Hepatocyte (in vitro differentiated cells): ENCODE measurements around the gene ZNF354C. TPM values are rescaled to one million over a fixed set of nuclear protein-coding genes. Genes with fewer than 3 reads are reported as not detected.

Experiments used
- DNase-seq: peaks from one replicate; pipeline ENCODE4 v3.0.0-alpha.2; 2016; ENCODE audit warnings: low spot score
- H2AFZ ChIP-seq: fragments of 200-600 bp; sonication (generic); 2 replicates; pipeline ENCODE4 v1.6.0; 2016; ENCODE audit warnings: antibody characterized with exemption, mild to moderate bottlenecking
- H3K27ac ChIP-seq: fragments of 200-600 bp; sonication (generic); 2 replicates; pipeline ENCODE4 v1.5.1; 2016; ENCODE audit warnings: mild to moderate bottlenecking
- H3K27me3 ChIP-seq: fragments of 200-600 bp; sonication (generic); 2 replicates; pipeline ENCODE4 v1.6.1; 2016
- H3K36me3 ChIP-seq: fragments of 200-600 bp; sonication (generic); replicated peaks from 2 replicates; pipeline ENCODE4 v1.5.1; 2016; ENCODE audit warnings: low read depth; ENCODE audit not compliant: insufficient read depth
- H3K4me1 ChIP-seq: fragments of 200-600 bp; sonication (generic); 2 replicates; pipeline ENCODE4 v1.5.1; 2016; ENCODE audit warnings: mild to moderate bottlenecking, moderate library complexity; ENCODE audit not compliant: insufficient read depth
- H3K4me2 ChIP-seq: fragments of 200-600 bp; sonication (generic); 2 replicates; pipeline ENCODE4 v1.6.0; 2016
- H3K4me3 ChIP-seq: fragments of 200-600 bp; sonication (generic); 2 replicates; pipeline ENCODE4 v1.5.1; 2016; ENCODE audit warnings: mild to moderate bottlenecking
- H3K79me2 ChIP-seq: fragments of 200-600 bp; sonication (generic); 2 replicates; pipeline ENCODE4 v1.6.0; 2017; ENCODE audit warnings: mild to moderate bottlenecking
- H3K9me2 ChIP-seq: fragments of 200-600 bp; sonication (generic); replicated peaks from 2 replicates; pipeline ENCODE4 v1.6.0; 2017; ENCODE audit warnings: mild to moderate bottlenecking; ENCODE audit not compliant: insufficient read depth
- H3K9me3 ChIP-seq: fragments of 200-600 bp; sonication (generic); 2 replicates; pipeline ENCODE4 v1.5.1; 2016; ENCODE audit warnings: low read depth, mild to moderate bottlenecking
- H4K20me1 ChIP-seq: fragments of 200-600 bp; sonication (generic); 2 replicates; pipeline ENCODE4 v1.6.0; 2016; ENCODE audit warnings: mild to moderate bottlenecking; ENCODE audit not compliant: insufficient read depth, poor library complexity, severe bottlenecking
- EZH2 ChIP-seq: fragments of 200-600 bp; sonication (generic); IDR thresholded peaks from 2 replicates; pipeline ENCODE4 v1.6.1; 2016; ENCODE audit warnings: antibody characterized with exemption, mild to moderate bottlenecking, borderline replicate concordance
- EZH2phosphoT487 ChIP-seq: fragments of 200-600 bp; sonication (generic); IDR thresholded peaks from one replicate; pipeline ENCODE4 v1.6.1; 2018; ENCODE audit warnings: antibody characterized with exemption, mild to moderate bottlenecking, low read depth, moderate library complexity; ENCODE audit not compliant: unreplicated experiment, severe bottlenecking
- WGBS: methylation state at CpG from one replicate; pipeline ENCODE4 v1.1.6; 2016; ENCODE audit warnings: low lambda C conversion rate; ENCODE audit errors: missing lambda C conversion rate; 5-methylcytosine and 5-hydroxymethylcytosine counted together
- polyA plus RNA-seq: library from polyadenylated mRNA; unstranded; fragments of >200 nt; fragmentation: Nextera tagmentation; extraction: Ambion mirVana; gene quantifications from 2 replicates; pipeline ENCODE4 v1.2.1, GENCODE V29; 2016
- total RNA-seq: library from RNA; depleted of rRNA; stranded (reverse); fragments of >200 nt; gene quantifications from 2 replicates; pipeline ENCODE4 v1.2.3, GENCODE V29; 2014
- TF ChIP-seq, protein P1 (sequence below): fragments of 200-600 bp; sonication (generic); IDR thresholded peaks from 2 replicates; pipeline ENCODE4 v1.5.1; 2016; ENCODE audit warnings: antibody characterized with exemption, mild to moderate bottlenecking; ENCODE audit not compliant: poor library complexity

The ZNF354C gene
- total and polyA plus RNA-seq, 2 experiments from 2014 or later, result 1.5 to 9.4 TPM

DNA sequence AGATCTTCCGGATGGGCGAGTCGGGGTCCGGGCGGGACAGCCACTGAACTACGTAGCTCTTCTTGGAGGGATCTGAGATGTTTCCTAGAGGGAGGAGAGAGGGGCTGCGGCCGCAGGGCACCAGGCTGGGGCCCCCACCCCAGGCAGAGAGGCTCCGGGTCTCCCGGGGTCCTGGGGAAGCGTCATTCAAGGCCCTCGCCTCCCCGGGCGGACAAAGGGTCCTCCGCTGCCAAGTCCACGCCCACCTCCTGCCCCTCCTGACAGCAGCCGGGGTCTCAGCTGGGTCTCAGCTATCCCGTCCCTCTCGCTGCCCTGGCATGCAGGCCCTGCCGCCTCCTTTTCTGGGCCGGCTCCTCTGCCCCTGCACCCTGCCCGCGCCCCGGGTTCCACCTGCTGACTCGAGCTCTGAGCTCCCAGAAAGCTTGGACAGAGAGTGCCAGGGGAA, 61.5 kb downstream of the ZNF354C start:
- Histone ChIP-seq H3K4me1 (no peaks in the 10 kb centered on the region), H2AFZ (no peak overlapping the region), H3K27me3 (no peaks in the 10 kb centered on the region), H3K27ac (no peak overlapping the region), H4K20me1 (no peaks in the 10 kb centered on the region), H3K4me2 (no peak overlapping the region), H3K9me2 (no peaks in the 10 kb centered on the region), H3K9me3 (no peaks in the 10 kb centered on the region), H3K79me2 (no peaks in the 10 kb centered on the region), H3K4me3 (no peak overlapping the region), H3K36me3 (no peaks in the 10 kb centered on the region)
- no peak for DNase-seq
- 95% methylated on average over 24 of the region's 25 CpGs for WGBS
- TF ChIP-seq EZH2phosphoT487, result no peak
- no peak for TF ChIP-seq EZH2

DNA sequence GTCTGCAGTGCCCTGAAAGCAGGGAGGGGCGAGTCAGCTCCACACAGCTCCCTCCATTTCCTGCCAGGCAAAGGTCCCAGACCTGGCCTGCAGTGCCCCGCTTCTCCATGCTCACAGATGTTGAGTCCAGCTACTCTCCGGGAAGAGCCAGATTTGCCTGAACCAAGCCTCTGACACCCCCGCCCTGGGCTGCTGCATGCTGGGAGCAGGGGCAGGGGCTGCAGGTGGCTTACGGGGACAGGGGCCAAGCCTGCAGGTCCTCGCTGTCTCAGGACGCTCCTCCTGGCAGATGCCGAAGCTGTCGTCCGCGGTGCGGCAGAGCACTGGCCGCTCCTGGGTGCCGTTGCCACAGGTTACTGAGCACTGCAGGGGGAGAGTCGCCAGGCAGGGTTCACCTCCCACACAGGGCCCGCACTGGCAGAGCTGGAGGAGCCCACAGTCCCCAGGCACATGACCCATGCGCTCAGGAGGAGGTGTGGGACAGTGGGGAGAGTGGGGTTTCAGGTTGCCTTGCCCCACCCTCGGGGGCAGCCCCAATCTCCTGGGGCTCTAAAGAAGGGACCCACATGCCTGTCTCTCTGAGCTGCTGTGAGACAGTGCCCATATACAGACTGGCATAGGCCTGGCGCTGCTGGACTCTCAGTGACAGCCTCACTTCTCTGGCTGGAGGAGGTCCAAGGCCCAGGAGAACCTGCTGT, 62.4 kb downstream of the ZNF354C start:
- Histone ChIP-seq H3K27ac (no peak overlapping the region), H3K9me3 (no peaks in the 10 kb centered on the region), H2AFZ (no peak overlapping the region), H3K27me3 (no peaks in the 10 kb centered on the region), H4K20me1 (no peaks in the 10 kb centered on the region), H3K4me2 (no peak overlapping the region), H3K4me1 (no peaks in the 10 kb centered on the region), H3K9me2 (no peaks in the 10 kb centered on the region), H3K36me3 (no peaks in the 10 kb centered on the region), H3K4me3 (no peak overlapping the region), H3K79me2 (no peaks in the 10 kb centered on the region)
- 94% methylated on average over 19 of the region's 19 CpGs for WGBS
- TF ChIP-seq EZH2phosphoT487 (no peak), EZH2 (no peak)
- TF ChIP-seq, protein P1, sequence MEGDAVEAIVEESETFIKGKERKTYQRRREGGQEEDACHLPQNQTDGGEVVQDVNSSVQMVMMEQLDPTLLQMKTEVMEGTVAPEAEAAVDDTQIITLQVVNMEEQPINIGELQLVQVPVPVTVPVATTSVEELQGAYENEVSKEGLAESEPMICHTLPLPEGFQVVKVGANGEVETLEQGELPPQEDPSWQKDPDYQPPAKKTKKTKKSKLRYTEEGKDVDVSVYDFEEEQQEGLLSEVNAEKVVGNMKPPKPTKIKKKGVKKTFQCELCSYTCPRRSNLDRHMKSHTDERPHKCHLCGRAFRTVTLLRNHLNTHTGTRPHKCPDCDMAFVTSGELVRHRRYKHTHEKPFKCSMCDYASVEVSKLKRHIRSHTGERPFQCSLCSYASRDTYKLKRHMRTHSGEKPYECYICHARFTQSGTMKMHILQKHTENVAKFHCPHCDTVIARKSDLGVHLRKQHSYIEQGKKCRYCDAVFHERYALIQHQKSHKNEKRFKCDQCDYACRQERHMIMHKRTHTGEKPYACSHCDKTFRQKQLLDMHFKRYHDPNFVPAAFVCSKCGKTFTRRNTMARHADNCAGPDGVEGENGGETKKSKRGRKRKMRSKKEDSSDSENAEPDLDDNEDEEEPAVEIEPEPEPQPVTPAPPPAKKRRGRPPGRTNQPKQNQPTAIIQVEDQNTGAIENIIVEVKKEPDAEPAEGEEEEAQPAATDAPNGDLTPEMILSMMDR, result no peak
- DNase-seq, result no peak

DNA sequence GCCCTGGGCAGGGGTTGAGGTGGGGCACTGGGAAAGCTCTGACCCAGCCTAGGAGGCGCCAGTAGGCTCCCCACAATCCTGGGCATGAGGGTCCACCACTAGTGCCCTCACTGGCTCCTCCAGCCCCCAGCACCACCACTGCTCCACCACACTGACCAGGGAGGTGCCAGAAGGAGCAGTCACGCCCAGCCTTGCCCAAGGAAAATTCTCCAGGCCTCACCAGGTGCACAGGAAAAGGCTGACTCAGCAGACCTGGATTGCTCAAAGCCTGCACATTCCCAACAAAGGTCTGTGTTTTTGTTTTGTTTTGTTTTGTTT, 62.9 kb downstream of the ZNF354C start:
- Histone ChIP-seq H3K79me2 (no peaks in the 10 kb centered on the region), H3K27me3 (no peaks in the 10 kb centered on the region), H2AFZ (no peak overlapping the region), H3K27ac (no peak overlapping the region), H3K36me3 (no peaks in the 10 kb centered on the region), H3K4me2 (no peak overlapping the region), H3K4me3 (no peak overlapping the region), H4K20me1 (no peaks in the 10 kb centered on the region), H3K9me2 (no peaks in the 10 kb centered on the region), H3K4me1 (no peaks in the 10 kb centered on the region), H3K9me3 (no peaks in the 10 kb centered on the region)
- WGBS, result 80% methylated on average over 2 of the region's 2 CpGs
- DNase-seq, result no peak
- TF ChIP-seq, protein P1, result no peak
- TF ChIP-seq EZH2phosphoT487 (no peak), EZH2 (no peak)

DNA sequence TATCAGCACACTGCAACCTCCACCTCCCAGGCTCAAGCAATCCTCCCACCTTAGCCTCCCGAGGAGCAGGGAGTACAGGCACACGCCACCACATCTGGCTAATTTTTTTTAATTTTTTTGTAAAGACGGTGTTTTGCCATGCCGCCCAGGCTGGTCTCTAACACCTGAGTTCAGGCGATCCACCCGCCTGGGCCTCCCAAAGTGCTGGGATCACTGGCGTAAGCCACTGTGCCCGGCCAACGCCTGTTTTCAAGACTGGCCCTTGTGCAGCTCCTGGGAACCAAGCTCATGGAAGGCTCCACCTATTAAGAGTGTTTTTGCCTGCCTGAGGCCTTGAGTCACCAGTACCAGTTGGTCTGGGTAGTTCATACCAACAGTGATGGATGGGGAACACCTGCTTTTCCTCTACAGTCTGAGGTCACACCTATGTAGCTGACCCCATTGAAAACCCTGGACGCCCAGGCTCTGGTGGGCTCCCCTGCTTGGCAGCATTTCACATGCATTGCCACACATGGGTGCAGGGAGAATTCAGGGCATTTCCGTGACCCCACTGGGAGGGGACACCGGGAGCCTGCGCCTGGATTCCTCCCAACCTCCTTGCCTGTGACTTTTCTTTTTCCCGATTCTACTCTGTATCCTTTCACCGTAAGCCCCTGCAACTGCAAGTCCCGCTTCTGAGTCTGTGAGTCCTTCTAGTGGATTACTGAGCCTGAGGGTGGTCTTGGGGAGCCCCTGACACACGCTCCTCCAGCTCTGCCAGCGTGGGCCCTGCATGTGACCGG, 63.5 kb downstream of the ZNF354C start:
- Histone ChIP-seq H3K27me3 (no peaks in the 10 kb centered on the region), H3K36me3 (no peaks in the 10 kb centered on the region), H3K9me3 (no peaks in the 10 kb centered on the region), H3K4me1 (no peaks in the 10 kb centered on the region), H4K20me1 (no peaks in the 10 kb centered on the region), H3K79me2 (no peaks in the 10 kb centered on the region), H2AFZ (no peak overlapping the region), H3K27ac (no peak overlapping the region), H3K9me2 (no peaks in the 10 kb centered on the region), H3K4me3 (no peak overlapping the region), H3K4me2 (no peak overlapping the region)
- no peak for DNase-seq
- 95% methylated on average over 19 of the region's 19 CpGs for WGBS
- no peak for TF ChIP-seq EZH2
- TF ChIP-seq, protein P1, result no peak
- no peak for TF ChIP-seq EZH2phosphoT487
